RPMI7951 (cell line): ENCODE measurements around the gene PITPNM2. TPM values are rescaled to one million over a fixed set of nuclear protein-coding genes. Genes with fewer than 3 reads are reported as not detected.

Source experiments
- total RNA-seq: library from RNA; depleted of rRNA; stranded (reverse); fragments of >200 nt; shearing (Covaris generic); gene quantifications from 2 replicates; pipeline ENCODE4 v1.2.3, GENCODE V29; 2014; rRNA removed

PITPNM2 gene
- total RNA-seq, 1 experiment from 2014 or later = 2.8 TPM

Other genes with a start within 250 kb of the PITPNM2 start
- 7.0 and 10.9 TPM in 2 replicates for gene ABCB9, start 184.6 kb downstream of the PITPNM2 start, total RNA-seq
- 5.7 and 8.4 TPM in 2 replicates for gene OGFOD2, start 175.8 kb downstream of the PITPNM2 start, total RNA-seq
- 101 and 174 TPM in 2 replicates for gene ARL6IP4, start 170.4 kb downstream of the PITPNM2 start, total RNA-seq
- 62.4 and 66.7 TPM in 2 replicates for gene MPHOSPH9, start 82.1 kb upstream of the PITPNM2 start, total RNA-seq
- gene MTRFR, start 82.3 kb upstream of the PITPNM2 start, total RNA-seq = 14.1 and 14.4 TPM in 2 replicates
- 290 and 349 TPM in 2 replicates for gene CDK2AP1, start 120.8 kb upstream of the PITPNM2 start, total RNA-seq
- gene SBNO1, start 213.8 kb upstream of the PITPNM2 start, total RNA-seq = 15.0 and 16.9 TPM in 2 replicates
- gene KMT5A, start 233.0 kb upstream of the PITPNM2 start, total RNA-seq = 34.6 and 38.4 TPM in 2 replicates